Epithelial cell of esophagus (primary cell): ENCODE results near the gene CYB561D1.

Experiments
- DNase-seq: peaks from one replicate; pipeline ENCODE4 v3.0.0; 2010; ENCODE audit warnings: low read depth
- H3K4me3 ChIP-seq: 2 replicates; pipeline ENCODE4 v1.5.1; 2011; ENCODE audit warnings: mild to moderate bottlenecking, low read length, control low read depth
- CTCF ChIP-seq: IDR thresholded peaks from 2 replicates; pipeline ENCODE4 v1.5.1; 2011; ENCODE audit warnings: low read depth, mild to moderate bottlenecking, low read length, control low read depth, inconsistent platforms; ENCODE audit not compliant: insufficient read depth; ENCODE audit errors: missing control alignments

Gene CYB561D1

GRCh38 chr1:109522026-109522425 lies 28.1 kb downstream of the CYB561D1 start:
- no peak overlapping the region for H3K4me3 ChIP-seq
- no peak for TF ChIP-seq CTCF
- no peak for DNase-seq

- H3K4me3 ChIP-seq, result no peak overlapping the region
- no peak for DNase-seq
- TF ChIP-seq CTCF, result no peak
Observed at GRCh38 chr1:109523706-109524105, 29.8 kb downstream of the CYB561D1 start.

- TF ChIP-seq CTCF, result no peak
Observed at GRCh38 chr1:109527098-109527811, 33.4 kb downstream of the CYB561D1 start.

GRCh38 chr1:109527846-109528695 lies 34.2 kb downstream of the CYB561D1 start:
- no peak for TF ChIP-seq CTCF
- DNase-seq, result no peak

More at GRCh38 chr1:109527098-109527811, 33.4 kb downstream of the CYB561D1 start:
- DNase-seq, result no peak
- no peak overlapping the region for H3K4me3 ChIP-seq

GRCh38 chr1:109528712-109529111 lies 34.8 kb downstream of the CYB561D1 start:
- no peak overlapping the region for H3K4me3 ChIP-seq
- no peak for TF ChIP-seq CTCF
- no peak for DNase-seq

More at GRCh38 chr1:109527846-109528695, 34.2 kb downstream of the CYB561D1 start:
- no peak overlapping the region for H3K4me3 ChIP-seq

GRCh38 chr1:109529881-109530456 lies 36.1 kb downstream of the CYB561D1 start:
- TF ChIP-seq CTCF, result no peak
- DNase-seq, result no peak
- no peak overlapping the region for H3K4me3 ChIP-seq
